PC-3 (cell line): ENCODE measurements around the gene KCNQ4. TPM values are rescaled to one million over a fixed set of nuclear protein-coding genes. Genes with fewer than 3 reads are reported as not detected.

Source experiments
- ATAC-seq: fragments of 200-7000 bp; cut with Tn5 transposase; 2 replicates; pipeline ENCODE4 v1.9.1; 2020; ENCODE audit warnings: mild to moderate bottlenecking, moderate library complexity
- Bru-seq: library from RNA; stranded (reverse); fragments of 400-500 nt; gene quantifications from one replicate; lab custom pipeline; 2021; lab: Mats Ljungman, UMichigan
- BruChase-seq, 2 experiments: library from RNA; stranded (reverse); fragments of 400-500 nt; gene quantifications; one replicate each; lab custom pipeline; 2021; lab: Mats Ljungman, UMichigan
- BruUV-seq: library from RNA; stranded (reverse); fragments of 400-500 nt; replicated peaks from 2 replicates; lab custom pipeline; 2021; lab: Mats Ljungman, UMichigan
- CTCF ChIA-PET: fragments of 300-600 bp; sonication (Branson Sonifier 250); formaldehyde crosslinking; loops from one replicate; lab custom pipeline; 2022; ENCODE audit warnings: antibody characterized with exemption; lab: Charles Lee
- POLR2A ChIA-PET: fragments of 300-600 bp; sonication (Branson Sonifier 250); formaldehyde crosslinking; loops from one replicate; lab custom pipeline; 2022; ENCODE audit warnings: antibody characterized with exemption; ENCODE audit not compliant: unreplicated experiment; lab: Charles Lee
- DNase-seq: peaks from one replicate; pipeline ENCODE4 v3.0.0-alpha.2; 2015
- H2AFZ ChIP-seq: fragments of 300-600 bp; sonication (generic); 2 replicates; pipeline ENCODE4 v1.6.0; 2016; ENCODE audit warnings: antibody characterized with exemption, low read length
- H3F3A ChIP-seq: fragments of 300-600 bp; sonication (generic); one replicate; pipeline ENCODE4 v1.6.0; 2017; ENCODE audit warnings: antibody characterized with exemption, low read length, control low read depth, mild to moderate bottlenecking; ENCODE audit not compliant: unreplicated experiment
- H3K27ac ChIP-seq: fragments of 300-600 bp; sonication (generic); 2 replicates; pipeline ENCODE4 v1.5.1; 2016; ENCODE audit warnings: mild to moderate bottlenecking, low read length
- H3K27me3 ChIP-seq: fragments of 300-600 bp; sonication (generic); 2 replicates; pipeline ENCODE4 v1.6.1; 2016; ENCODE audit warnings: low read length, mixed read lengths
- H3K36me3 ChIP-seq: fragments of 300-600 bp; sonication (generic); 2 replicates; pipeline ENCODE4 v1.6.1; 2016; ENCODE audit warnings: low read depth, mixed run types, low read length, mixed read lengths
- H3K4me1 ChIP-seq: fragments of 300-600 bp; sonication (generic); 2 replicates; pipeline ENCODE4 v1.5.1; 2016; ENCODE audit warnings: low read length; ENCODE audit not compliant: insufficient read depth
- H3K4me2 ChIP-seq: fragments of 300-600 bp; sonication (generic); 2 replicates; pipeline ENCODE4 v1.6.0; 2016; ENCODE audit warnings: low read length
- H3K4me3 ChIP-seq: fragments of 300-600 bp; sonication (generic); 2 replicates; pipeline ENCODE4 v1.5.1; 2016; ENCODE audit warnings: mild to moderate bottlenecking, low read length, mixed read lengths
- H3K79me2 ChIP-seq: fragments of 300-600 bp; sonication (generic); 2 replicates; pipeline ENCODE4 v1.6.1; 2017; ENCODE audit warnings: low read length, mixed read lengths
- H3K9ac ChIP-seq: fragments of 300-600 bp; sonication (generic); 2 replicates; pipeline ENCODE4 v1.6.0; 2016; ENCODE audit warnings: mild to moderate bottlenecking, low read length
- H3K9me2 ChIP-seq: fragments of 300-600 bp; sonication (generic); replicated peaks from 2 replicates; pipeline ENCODE4 v1.6.1; 2016; ENCODE audit warnings: mixed run types, low read length, mixed read lengths
- H3K9me3 ChIP-seq: fragments of 300-600 bp; sonication (generic); 2 replicates; pipeline ENCODE4 v1.6.1; 2016; ENCODE audit warnings: low read length, mixed read lengths
- H4K20me1 ChIP-seq: fragments of 300-600 bp; sonication (generic); 2 replicates; pipeline ENCODE4 v1.6.1; 2016; ENCODE audit warnings: low read length, mixed read lengths
- CTCF ChIP-seq: fragments of 300-600 bp; sonication (generic); conservative IDR thresholded peaks from 2 replicates; pipeline ENCODE4 v1.5.1; 2017; ENCODE audit warnings: antibody characterized with exemption, low read depth, mild to moderate bottlenecking, low read length
- EZH2 ChIP-seq: fragments of 300-600 bp; sonication (generic); IDR thresholded peaks from one replicate; pipeline ENCODE4 v1.6.1; 2017; ENCODE audit warnings: antibody characterized with exemption, mild to moderate bottlenecking, low read length; ENCODE audit not compliant: unreplicated experiment
- EZH2phosphoT487 ChIP-seq: fragments of 300-600 bp; sonication (generic); IDR thresholded peaks from 2 replicates; pipeline ENCODE4 v1.6.1; 2018; ENCODE audit warnings: mild to moderate bottlenecking, antibody characterized with exemption, low read length, borderline replicate concordance
- intact Hi-C: fragments of 100-400 bp; cut with micrococcal nuclease; formaldehyde crosslinking; loops from 2 replicates; pipeline ENCODE4 v1.9.0; 2023
- long read RNA-seq: library from polyadenylated mRNA; unstranded; transcript quantifications from one replicate; pipeline ENCODE4 v2.0.0, GENCODE V29; 2021; ENCODE audit not compliant: unreplicated experiment
- total RNA-seq: library from RNA; depleted of rRNA; stranded (reverse); fragments of >200 nt; gene quantifications from 2 replicates; pipeline ENCODE4 v1.2.3, GENCODE V29; 2014; rRNA removed

Gene KCNQ4
- 1.1 and 2.5 TPM in 2 replicates for total RNA-seq
- Bru-seq, nascent RNA, result percentile 30 among the genes with signal in this experiment
- BruChase-seq, experiment 1, labeled RNA remaining after a 6-hour chase, result percentile 33 among the genes with signal in this experiment
- percentile 38 among the genes with signal in this experiment for BruChase-seq, experiment 2, labeled RNA remaining after a 2-hour chase
- long read RNA-seq, partial matches to known transcripts, result 1 of 2 reads
- long read RNA-seq, other reads (novel, unspliced or antisense), result 1 of 2 reads

GRCh38 chr1:40783001-40783905 is at the start of gene KCNQ4:
Gene KCNQ4 (plus strand): TSS chr1:40783787. CDS start chr1:40784094, 307 bp downstream.
- H3K79me2 ChIP-seq, result no peaks in the 10 kb centered on the region
- no peak within 1 kb of the TSS for H3K9ac ChIP-seq
- H3K36me3 ChIP-seq, result no peaks in the 10 kb centered on the region
- H3K9me3 ChIP-seq, result no peaks in the 10 kb centered on the region
- H4K20me1 ChIP-seq, result no peaks in the 10 kb centered on the region
- H3F3A ChIP-seq, result no peaks in the 10 kb centered on the region
- peak within 1 kb of the TSS; percentile 96 for H3K4me2 ChIP-seq
- H3K27me3 ChIP-seq, result no peaks in the 10 kb centered on the region
- intact Hi-C loops, result no loop called here
- BruUV-seq, result no TSS peak
- TF ChIP-seq EZH2phosphoT487 (no peak), EZH2 (no peak), CTCF (no peak)
- peak; percentile 56 for ATAC-seq
- peaks cover 10% of the 10 kb centered on the region for H3K4me1 ChIP-seq
- CTCF ChIA-PET, result no interaction called here
- H3K27ac ChIP-seq, result no peak within 1 kb of the TSS
- peak within 1 kb of the TSS; percentile 67 for H3K4me3 ChIP-seq
- peak within 1 kb of the TSS; percentile 84 for H2AFZ ChIP-seq
- POLR2A ChIA-PET, result no interaction called here
- peak; percentile 46 for DNase-seq
- no peaks in the 10 kb centered on the region for H3K9me2 ChIP-seq

DNA sequence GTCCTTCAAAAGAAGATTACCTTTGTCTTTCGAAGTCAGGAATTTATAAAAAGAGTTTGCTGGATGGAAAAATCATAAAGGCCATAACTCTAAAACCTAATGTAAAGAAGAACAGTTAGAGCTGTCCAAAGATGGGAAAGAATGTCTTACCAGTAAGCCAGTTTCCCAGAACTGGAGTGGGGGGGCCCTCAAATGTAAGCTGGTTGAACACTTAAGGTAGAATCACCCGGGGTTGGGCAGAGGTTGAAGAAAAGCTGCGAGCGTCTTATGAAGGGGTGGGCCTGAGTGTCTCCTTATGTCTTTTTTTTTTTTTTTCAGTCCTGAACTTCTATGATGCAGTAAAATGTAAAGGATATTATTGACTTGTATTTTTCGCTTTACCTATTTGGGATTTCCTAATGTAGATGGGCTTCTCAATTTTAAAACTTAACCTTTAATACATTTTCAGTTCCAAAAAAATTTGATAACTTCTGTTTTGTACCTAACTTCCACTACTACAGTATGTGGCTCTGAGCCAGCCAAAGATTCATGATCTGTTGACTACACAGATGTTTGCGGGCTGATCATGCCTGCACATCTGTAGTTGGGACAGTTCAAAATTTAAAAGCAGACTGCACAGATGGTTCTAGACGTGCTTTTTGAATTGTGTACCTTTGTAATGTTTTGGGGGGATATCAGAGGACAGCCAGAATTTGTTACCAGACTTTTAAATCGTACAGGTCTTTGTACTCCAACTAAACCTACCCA is 48.5 kb upstream of the KCNQ4 start:
- Histone ChIP-seq H3K4me2 (no peak overlapping the region), H3K9ac (no peak overlapping the region), H3K4me3 (no peak overlapping the region), H3K27me3 (no peaks in the 10 kb centered on the region), H3K4me1 (no peaks in the 10 kb centered on the region), H3F3A (no peaks in the 10 kb centered on the region), H4K20me1 (peaks cover 16% of the 10 kb centered on the region; the same call in 1 of the 2 replicates), H2AFZ (no peak overlapping the region), H3K9me3 (no peaks in the 10 kb centered on the region), H3K27ac (no peak overlapping the region), H3K36me3 (peaks cover 2% of the 10 kb centered on the region; the same call in 1 of the 2 replicates), H3K9me2 (no peaks in the 10 kb centered on the region), H3K79me2 (peaks cover 56% of the 10 kb centered on the region)
- BruUV-seq, result no TSS peak
- TF ChIP-seq EZH2, result no peak
- TF ChIP-seq CTCF, result no peak
- no peak for TF ChIP-seq EZH2phosphoT487
- intact Hi-C loops, result no loop called here
- ChIA-PET CTCF (no interaction called here), POLR2A (no interaction called here)
- ATAC-seq (no peak), DNase-seq (no peak)
